ENCODE results near the gene CD96.
"Not testable (repeated sequence)": the region's sequence is repeated elsewhere in the genome, so short reads cannot be mapped to it uniquely, and the experiment has no call there.

The CD96 gene, protein sequence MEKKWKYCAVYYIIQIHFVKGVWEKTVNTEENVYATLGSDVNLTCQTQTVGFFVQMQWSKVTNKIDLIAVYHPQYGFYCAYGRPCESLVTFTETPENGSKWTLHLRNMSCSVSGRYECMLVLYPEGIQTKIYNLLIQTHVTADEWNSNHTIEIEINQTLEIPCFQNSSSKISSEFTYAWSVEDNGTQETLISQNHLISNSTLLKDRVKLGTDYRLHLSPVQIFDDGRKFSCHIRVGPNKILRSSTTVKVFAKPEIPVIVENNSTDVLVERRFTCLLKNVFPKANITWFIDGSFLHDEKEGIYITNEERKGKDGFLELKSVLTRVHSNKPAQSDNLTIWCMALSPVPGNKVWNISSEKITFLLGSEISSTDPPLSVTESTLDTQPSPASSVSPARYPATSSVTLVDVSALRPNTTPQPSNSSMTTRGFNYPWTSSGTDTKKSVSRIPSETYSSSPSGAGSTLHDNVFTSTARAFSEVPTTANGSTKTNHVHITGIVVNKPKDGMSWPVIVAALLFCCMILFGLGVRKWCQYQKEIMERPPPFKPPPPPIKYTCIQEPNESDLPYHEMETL

GRCh38 chr3:111541911-111542483, at the start of gene CD96:
Gene CD96, plus strand, starts transcription at chr3:111542197. Its CDS starts 52 bp downstream, at chr3:111542249.
- Histone ChIP-seq H3K9me3 (ENCODE audit: control insufficient read depth, insufficient read depth, low read length) (no peaks in the 10 kb centered on the region), H3K4me1 (ENCODE audit: control insufficient read depth, insufficient read depth, low read length) (no peaks in the 10 kb centered on the region), H3K36me3 (ENCODE audit: control insufficient read depth, insufficient read depth, low read length) (no peaks in the 10 kb centered on the region), H3K27me3 (ENCODE audit: control insufficient read depth, insufficient read depth, low read length) (no peaks in the 10 kb centered on the region), H3K27ac (ENCODE audit: low read length) (no peak within 1 kb of the TSS), H3K4me3 (ENCODE audit: low read length) (no peak within 1 kb of the TSS)
- no CpG with 5 or more reads among the region's 11 CpGs for WGBS (ENCODE audit: insufficient coverage, insufficient read length)
- no peak for DNase-seq (ENCODE audit: low read depth, low spot score)

DNA sequence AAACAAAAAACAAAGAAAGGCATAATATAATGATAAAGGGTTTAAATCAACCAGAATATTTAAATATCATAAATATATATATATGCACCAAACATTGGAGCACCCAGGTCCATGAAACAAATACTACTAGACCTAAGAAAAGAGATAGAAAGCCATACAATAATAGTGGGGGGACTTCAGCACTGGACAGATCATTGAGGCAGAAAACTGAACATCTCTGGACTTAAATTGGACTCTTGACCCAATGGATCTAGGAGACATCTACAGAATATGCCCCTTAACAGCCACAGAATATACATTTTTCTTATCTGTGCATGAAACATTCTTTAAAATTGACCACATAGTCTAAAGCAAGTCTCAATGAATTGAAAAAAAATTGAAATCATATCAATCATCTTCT, 48.7 kb upstream of the CD96 start:
- Histone ChIP-seq H3K36me3 (ENCODE audit: control insufficient read depth, insufficient read depth, low read length) (no peaks in the 10 kb centered on the region), H3K27ac (ENCODE audit: low read length) (no peak overlapping the region), H3K4me3 (ENCODE audit: low read length) (no peak overlapping the region), H3K9me3 (ENCODE audit: control insufficient read depth, insufficient read depth, low read length) (no peaks in the 10 kb centered on the region), H3K4me1 (ENCODE audit: control insufficient read depth, insufficient read depth, low read length) (no peaks in the 10 kb centered on the region), H3K27me3 (ENCODE audit: control insufficient read depth, insufficient read depth, low read length) (no peaks in the 10 kb centered on the region)
- no peak for DNase-seq (ENCODE audit: low read depth, low spot score)

GRCh38 chr3:111496894-111497559, 45.0 kb upstream of the CD96 start:
- no peaks in the 10 kb centered on the region for H3K36me3 ChIP-seq (ENCODE audit: control insufficient read depth, insufficient read depth, low read length)
- DNase-seq (ENCODE audit: low read depth, low spot score) = no peak
- no peak overlapping the region for H3K27ac ChIP-seq (ENCODE audit: low read length)
- no peaks in the 10 kb centered on the region for H3K4me1 ChIP-seq (ENCODE audit: control insufficient read depth, insufficient read depth, low read length)
- no peaks in the 10 kb centered on the region for H3K9me3 ChIP-seq (ENCODE audit: control insufficient read depth, insufficient read depth, low read length)
- no CpG with 5 or more reads among the region's 14 CpGs for WGBS (ENCODE audit: insufficient coverage, insufficient read length)
- no peak overlapping the region for H3K4me3 ChIP-seq (ENCODE audit: low read length)
- no peaks in the 10 kb centered on the region for H3K27me3 ChIP-seq (ENCODE audit: control insufficient read depth, insufficient read depth, low read length)

GRCh38 chr3:111498022-111498421, 44.0 kb upstream of the CD96 start:
- WGBS (ENCODE audit: insufficient coverage, insufficient read length) = no CpG with 5 or more reads among the region's 3 CpGs
- no peaks in the 10 kb centered on the region for H3K36me3 ChIP-seq (ENCODE audit: control insufficient read depth, insufficient read depth, low read length)
- H3K4me1 ChIP-seq (ENCODE audit: control insufficient read depth, insufficient read depth, low read length) = no peaks in the 10 kb centered on the region
- H3K9me3 ChIP-seq (ENCODE audit: control insufficient read depth, insufficient read depth, low read length) = no peaks in the 10 kb centered on the region
- DNase-seq (ENCODE audit: low read depth, low spot score) = no peak
- H3K4me3 ChIP-seq (ENCODE audit: low read length) = no peak overlapping the region
- H3K27ac ChIP-seq (ENCODE audit: low read length) = no peak overlapping the region
- no peaks in the 10 kb centered on the region for H3K27me3 ChIP-seq (ENCODE audit: control insufficient read depth, insufficient read depth, low read length)

GRCh38 chr3:111506435-111506834, 35.6 kb upstream of the CD96 start:
- no peaks in the 10 kb centered on the region for H3K27me3 ChIP-seq (ENCODE audit: control insufficient read depth, insufficient read depth, low read length)
- DNase-seq (ENCODE audit: low read depth, low spot score) = no peak
- WGBS (ENCODE audit: insufficient coverage, insufficient read length) = no CpG with 5 or more reads among the region's 1 CpG
- no peaks in the 10 kb centered on the region for H3K36me3 ChIP-seq (ENCODE audit: control insufficient read depth, insufficient read depth, low read length)
- H3K9me3 ChIP-seq (ENCODE audit: control insufficient read depth, insufficient read depth, low read length) = no peaks in the 10 kb centered on the region
- no peak overlapping the region for H3K27ac ChIP-seq (ENCODE audit: low read length)
- H3K4me3 ChIP-seq (ENCODE audit: low read length) = no peak overlapping the region
- H3K4me1 ChIP-seq (ENCODE audit: control insufficient read depth, insufficient read depth, low read length) = no peaks in the 10 kb centered on the region

GRCh38 chr3:111509308-111509707, 32.7 kb upstream of the CD96 start:
- no CpG with 5 or more reads among the region's 4 CpGs for whole genome bisulfite sequencing (ENCODE audit: insufficient coverage, insufficient read length)
- no peak for DNase-seq (ENCODE audit: low read depth, low spot score)

DNA sequence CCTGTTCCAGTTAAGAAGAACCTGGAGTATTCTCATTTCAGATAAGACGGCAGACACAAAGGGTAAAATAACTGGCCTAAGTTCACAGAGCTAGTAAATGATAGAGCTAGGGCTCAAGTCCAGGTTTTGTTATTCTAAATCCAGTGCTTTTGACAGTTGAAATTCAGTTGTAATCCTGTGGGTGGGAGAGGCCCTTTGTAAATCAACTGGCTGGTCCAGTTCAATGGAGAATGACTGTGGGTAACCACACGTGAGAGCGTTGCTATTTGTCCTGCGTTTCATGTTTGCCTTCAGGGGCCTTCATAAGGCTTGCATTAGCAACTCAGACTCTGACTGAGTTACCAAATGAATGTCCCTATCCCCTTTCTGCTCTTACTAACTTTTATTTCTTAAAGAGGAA, 24.2 kb upstream of the CD96 start:
- no CpG with 5 or more reads among the region's 4 CpGs for WGBS (ENCODE audit: insufficient coverage, insufficient read length)
- Histone ChIP-seq H3K4me3 (ENCODE audit: low read length) (no peak overlapping the region), H3K4me1 (ENCODE audit: control insufficient read depth, insufficient read depth, low read length) (no peaks in the 10 kb centered on the region), H3K27me3 (ENCODE audit: control insufficient read depth, insufficient read depth, low read length) (no peaks in the 10 kb centered on the region), H3K27ac (ENCODE audit: low read length) (no peak overlapping the region), H3K9me3 (ENCODE audit: control insufficient read depth, insufficient read depth, low read length) (no peaks in the 10 kb centered on the region), H3K36me3 (ENCODE audit: control insufficient read depth, insufficient read depth, low read length) (no peaks in the 10 kb centered on the region)
- no peak for DNase-seq (ENCODE audit: low read depth, low spot score)

More at GRCh38 chr3:111509308-111509707, 32.7 kb upstream of the CD96 start:
- Histone ChIP-seq H3K27me3 (ENCODE audit: control insufficient read depth, insufficient read depth, low read length) (no peaks in the 10 kb centered on the region), H3K4me1 (ENCODE audit: control insufficient read depth, insufficient read depth, low read length) (no peaks in the 10 kb centered on the region), H3K27ac (ENCODE audit: low read length) (no peak overlapping the region), H3K9me3 (ENCODE audit: control insufficient read depth, insufficient read depth, low read length) (no peaks in the 10 kb centered on the region), H3K4me3 (ENCODE audit: low read length) (no peak overlapping the region), H3K36me3 (ENCODE audit: control insufficient read depth, insufficient read depth, low read length) (no peaks in the 10 kb centered on the region)

DNA sequence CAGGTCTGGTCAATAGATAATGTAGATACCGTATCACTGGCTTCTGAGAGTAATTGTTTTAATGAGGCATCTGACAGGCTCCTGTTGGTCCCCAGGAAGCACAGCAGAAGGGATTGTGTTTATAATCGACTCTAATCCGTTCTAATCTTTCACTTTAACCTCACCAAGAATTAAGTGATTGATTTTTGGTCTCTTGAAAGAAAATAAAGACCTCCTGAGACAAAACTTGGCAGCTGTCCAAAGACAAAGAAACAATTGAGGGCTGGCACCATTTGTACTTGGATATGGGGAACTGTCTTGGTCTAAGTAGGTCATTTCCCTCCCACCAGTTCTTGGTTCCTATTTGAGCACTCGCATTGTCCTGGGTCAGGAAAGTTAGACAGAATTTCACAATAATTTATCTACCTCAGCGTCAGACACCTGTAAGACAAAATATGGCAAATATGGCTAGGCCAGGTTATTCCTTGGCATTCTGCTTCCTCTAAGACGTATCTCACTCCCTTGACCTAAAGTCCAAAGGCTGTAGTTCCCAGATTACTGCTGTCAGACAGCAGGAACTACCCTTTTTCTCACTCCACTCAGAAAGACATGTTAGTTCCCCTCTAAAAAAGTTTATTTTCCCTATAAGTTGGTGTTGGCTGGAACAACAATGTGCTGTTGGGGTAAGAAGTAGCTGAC, 22.7 kb upstream of the CD96 start:
- no peaks in the 10 kb centered on the region for H3K4me1 ChIP-seq (ENCODE audit: control insufficient read depth, insufficient read depth, low read length)
- no peak overlapping the region for H3K4me3 ChIP-seq (ENCODE audit: low read length)
- no peak overlapping the region for H3K27ac ChIP-seq (ENCODE audit: low read length)
- no peaks in the 10 kb centered on the region for H3K36me3 ChIP-seq (ENCODE audit: control insufficient read depth, insufficient read depth, low read length)
- no peaks in the 10 kb centered on the region for H3K27me3 ChIP-seq (ENCODE audit: control insufficient read depth, insufficient read depth, low read length)
- H3K9me3 ChIP-seq (ENCODE audit: control insufficient read depth, insufficient read depth, low read length) = no peaks in the 10 kb centered on the region
- DNase-seq (ENCODE audit: low read depth, low spot score) = no peak
- whole genome bisulfite sequencing (ENCODE audit: insufficient coverage, insufficient read length) = no CpG with 5 or more reads among the region's 6 CpGs

- Histone ChIP-seq H3K27me3 (ENCODE audit: control insufficient read depth, insufficient read depth, low read length) (no peaks in the 10 kb centered on the region), H3K27ac (ENCODE audit: low read length) (no peak overlapping the region), H3K4me3 (ENCODE audit: low read length) (no peak overlapping the region), H3K9me3 (ENCODE audit: control insufficient read depth, insufficient read depth, low read length) (no peaks in the 10 kb centered on the region), H3K4me1 (ENCODE audit: control insufficient read depth, insufficient read depth, low read length) (no peaks in the 10 kb centered on the region), H3K36me3 (ENCODE audit: control insufficient read depth, insufficient read depth, low read length) (no peaks in the 10 kb centered on the region)
- no peak for DNase-seq (ENCODE audit: low read depth, low spot score)
- WGBS (ENCODE audit: insufficient coverage, insufficient read length) = no CpG with 5 or more reads among the region's 3 CpGs
Observed at GRCh38 chr3:111521891-111522290, 20.1 kb upstream of the CD96 start.

GRCh38 chr3:111524486-111524885, 17.5 kb upstream of the CD96 start:
- not testable (repeated sequence) for H3K4me3 ChIP-seq (ENCODE audit: low read length); H3K27ac ChIP-seq (ENCODE audit: low read length); H3K27me3 ChIP-seq (ENCODE audit: control insufficient read depth, insufficient read depth, low read length); DNase-seq (ENCODE audit: low read depth, low spot score); H3K4me1 ChIP-seq (ENCODE audit: control insufficient read depth, insufficient read depth, low read length); H3K9me3 ChIP-seq (ENCODE audit: control insufficient read depth, insufficient read depth, low read length); H3K36me3 ChIP-seq (ENCODE audit: control insufficient read depth, insufficient read depth, low read length)
- no CpG with 5 or more reads among the region's 1 CpG for WGBS (ENCODE audit: insufficient coverage, insufficient read length)
